HepG2 (cell line): ENCODE data around the gene FBXW12. TPM values are rescaled to one million over a fixed set of nuclear protein-coding genes. Genes with fewer than 3 reads are reported as not detected.
A peak's percentile ranks its signal among the peaks of the same experiment; 100 is the strongest.

ENCODE experiments used
- ATF5 ChIP-seq: sonication (generic); formaldehyde crosslinking; IDR thresholded peaks from 2 replicates; pipeline ENCODE4 v1.4.0; 2020; ENCODE audit warnings: mild to moderate bottlenecking, low read depth, missing genetic modification reagents
- ATF6 ChIP-seq: sonication (generic); formaldehyde crosslinking; conservative IDR thresholded peaks from 2 replicates; pipeline ENCODE4 v1.4.0; 2020; ENCODE audit warnings: missing genetic modification reagents
- BHLHE40 ChIP-seq: IDR thresholded peaks from 2 replicates; pipeline ENCODE4 v1.6.1; 2011; ENCODE audit warnings: low read length, improper control_type of control experiment
- HIC2 ChIP-seq: sonication (generic); formaldehyde crosslinking; IDR thresholded peaks from 2 replicates; pipeline ENCODE4 v1.9.0; 2022; ENCODE audit warnings: low read depth, missing genetic modification reagents
- IKZF4 ChIP-seq: sonication (generic); formaldehyde crosslinking; IDR thresholded peaks from 2 replicates; pipeline ENCODE4 v1.5.1; 2020; ENCODE audit warnings: borderline replicate concordance, mild to moderate bottlenecking, low read depth, missing genetic modification reagents; ENCODE audit errors: not compliant biosample characterization
- KDM1A ChIP-seq: IDR thresholded peaks from 2 replicates; pipeline ENCODE4 v1.6.1; 2016; ENCODE audit warnings: missing compliant biosample characterization
- MAFK ChIP-seq, 2 experiments: IDR thresholded peaks in 1 of 2; conservative IDR thresholded peaks in 1 of 2; 2 replicates each; pipeline ENCODE4 v1.6.1; 2011; ENCODE audit warnings: improper control_type of control experiment in 2 of 2, low read length in 2 of 2
- MIER2 ChIP-seq: IDR thresholded peaks from 2 replicates; pipeline ENCODE4 v1.6.1; 2016; ENCODE audit warnings: missing biosample characterization, missing genetic modification reagents
- NR3C1 ChIP-seq: sonication (generic); formaldehyde crosslinking; IDR thresholded peaks from 2 replicates; pipeline ENCODE4 v1.4.0; 2020; ENCODE audit warnings: missing genetic modification reagents
- ONECUT2 ChIP-seq: sonication (generic); formaldehyde crosslinking; IDR thresholded peaks from 2 replicates; pipeline ENCODE4 v1.4.0; 2020; ENCODE audit warnings: missing genetic modification reagents
- ZBTB20 ChIP-seq: sonication (generic); formaldehyde crosslinking; IDR thresholded peaks from 2 replicates; pipeline ENCODE4 v1.8.1; 2023; ENCODE audit warnings: missing genetic modification reagents, low read depth, mild to moderate bottlenecking, borderline replicate concordance
- ZBTB25 ChIP-seq: IDR thresholded peaks from 2 replicates; pipeline ENCODE4 v1.6.1; 2018; ENCODE audit warnings: missing genetic modification reagents
- ZBTB46 ChIP-seq: sonication (generic); formaldehyde crosslinking; IDR thresholded peaks from 2 replicates; pipeline ENCODE4 v1.4.0; 2020; ENCODE audit warnings: mild to moderate bottlenecking, missing genetic modification reagents, borderline replicate concordance
- ZBTB8A ChIP-seq: sonication (generic); formaldehyde crosslinking; IDR thresholded peaks from 2 replicates; pipeline ENCODE4 v1.4.0; 2020; ENCODE audit warnings: mild to moderate bottlenecking, low read depth, missing genetic modification reagents, borderline replicate concordance
- ZKSCAN5 ChIP-seq: sonication (generic); formaldehyde crosslinking; IDR thresholded peaks from 2 replicates; pipeline ENCODE4 v1.5.1; 2020; ENCODE audit warnings: mild to moderate bottlenecking, missing genetic modification reagents
- ZNF205 ChIP-seq: IDR thresholded peaks from 2 replicates; pipeline ENCODE4 v1.6.1; 2018; ENCODE audit warnings: missing biosample characterization, missing genetic modification reagents
- ZNF3 ChIP-seq: IDR thresholded peaks from 2 replicates; pipeline ENCODE4 v1.7.0; 2017; ENCODE audit warnings: inconsistent platforms
- ZNF326 ChIP-seq: sonication (generic); formaldehyde crosslinking; IDR thresholded peaks from 2 replicates; pipeline ENCODE4 v1.4.0; 2020; ENCODE audit warnings: missing genetic modification reagents, borderline replicate concordance
- ZNF563 ChIP-seq: sonication (generic); formaldehyde crosslinking; IDR thresholded peaks from 2 replicates; pipeline ENCODE4 v1.8.0; 2022; ENCODE audit warnings: mild to moderate bottlenecking, moderate library complexity, missing genetic modification reagents
- ZNF615 ChIP-seq: sonication (generic); formaldehyde crosslinking; IDR thresholded peaks from 2 replicates; pipeline ENCODE4 v1.5.0; 2020; ENCODE audit warnings: mild to moderate bottlenecking, missing genetic modification reagents, borderline replicate concordance
- ZNF703 ChIP-seq: sonication (generic); formaldehyde crosslinking; IDR thresholded peaks from 2 replicates; pipeline ENCODE4 v1.5.1; 2020; ENCODE audit warnings: missing genetic modification reagents, mild to moderate bottlenecking, moderate library complexity, borderline replicate concordance
- ZNF766 ChIP-seq: sonication (generic); formaldehyde crosslinking; IDR thresholded peaks from 2 replicates; pipeline ENCODE4 v1.5.0; 2020; ENCODE audit warnings: missing genetic modification reagents, borderline replicate concordance
- polyA plus RNA-seq, 8 experiments: library from polyadenylated mRNA; depleted of rRNA in 3 of 8; stranded (reverse) in 7 of 8; unstranded in 1 of 8; fragments of >200 nt; fragmentation: Illumina TruSeq in 4 of 8; extraction: Trizol in 4 of 8; gene quantifications; 2 replicates each; pipeline versions ENCODE4 v1.2.1 to v1.2.3, GENCODE V29; 2011 to 2016; ENCODE audit warnings: low read depth in 4 of 8, missing spikeins in 1 of 8, mixed read lengths in 1 of 8; ENCODE audit not compliant: insufficient read depth in 1 of 8
- total RNA-seq, 5 experiments: library from RNA; depleted of rRNA; stranded (reverse); fragments of >200 nt; fragmentation: Illumina TruSeq; extraction: Trizol; gene quantifications; 2 replicates each; pipeline ENCODE4 v1.2.3, GENCODE V29; 2016; ENCODE audit warnings: low read depth in 1 of 5

FBXW12 gene
- total and polyA plus RNA-seq, 2 of the 13 experiments (the other 11 are each of a cell fraction or from before 2014, with no cell fraction given): not detected

GRCh38 chr3:48429960-48430707, 58.1 kb downstream of the FBXW12 start, which contains the start of gene PLXNB1 (continued):
- TF ChIP-seq ZKSCAN5 (CRISPR knock-in tag): peak; percentile 45; the same call in 1 of the 2 replicates
- TF ChIP-seq HIC2 (CRISPR knock-in tag): peak; percentile 80; the same call in 1 of the 2 replicates
- TF ChIP-seq ZBTB46: peak; percentile 96
- TF ChIP-seq NR3C1 (CRISPR knock-in tag): no peak
- no peak for TF ChIP-seq BHLHE40
- TF ChIP-seq MIER2 (CRISPR knock-in tag): no peak
- TF ChIP-seq KDM1A (CRISPR knock-in tag): no peak
- no peak for TF ChIP-seq ZNF615 (CRISPR knock-in tag)
- peak; percentile 97 for TF ChIP-seq ZBTB20
- TF ChIP-seq ATF5: no peak
- no peak for TF ChIP-seq ZNF326 (CRISPR knock-in tag)
- no peak for TF ChIP-seq MAFK (conservative IDR thresholded peaks at IDR 0.05 in 1 of 2, IDR thresholded peaks at IDR 0.05 in 1 of 2; ENCODE audit: low read length in 2 of 2)
- no peak for TF ChIP-seq ONECUT2 (CRISPR knock-in tag)
- TF ChIP-seq ZBTB25 (CRISPR knock-in tag): peak; percentile 20; the same call in 1 of the 2 replicates
- TF ChIP-seq ZBTB8A (CRISPR knock-in tag): no peak; the same call in 1 of the 2 replicates
- TF ChIP-seq ZNF703 (CRISPR knock-in tag): no peak
- TF ChIP-seq IKZF4 (CRISPR knock-in tag): peak; percentile 32
- TF ChIP-seq ZNF766 (CRISPR knock-in tag): 0 out of 2 replicates have a peak, but pooled peaks have one; percentile 51
- TF ChIP-seq ZNF3 (CRISPR knock-in tag): no peak
- TF ChIP-seq ZNF205 (CRISPR knock-in tag): peak; percentile 94; the same call in 1 of the 2 replicates
- peak; percentile 74; the same call in 1 of the 2 replicates for TF ChIP-seq ZNF563 (CRISPR knock-in tag)
- TF ChIP-seq ATF6 (CRISPR knock-in tag): no peak
